Osteoblast (primary cell): Measurements from ENCODE around the gene CCDC85C. TPM values are rescaled to one million over a fixed set of nuclear protein-coding genes. Genes with fewer than 3 reads are reported as not detected.

Experiments
- DNase-seq: peaks from one replicate; pipeline ENCODE4 v3.0.0; 2011; ENCODE audit warnings: low spot score, mixed read lengths; ENCODE audit not compliant: insufficient read length; ENCODE audit errors: missing footprints
- H2AFZ ChIP-seq: 2 replicates; pipeline ENCODE4 v1.6.0; 2011; ENCODE audit warnings: mild to moderate bottlenecking, low read length
- H3K27ac ChIP-seq: 2 replicates; pipeline ENCODE4 v1.5.1; 2011; ENCODE audit warnings: mild to moderate bottlenecking, low read depth, low read length, moderate library complexity
- H3K27me3 ChIP-seq: 2 replicates; pipeline ENCODE4 v1.6.0; 2012; ENCODE audit warnings: mild to moderate bottlenecking, control low read depth, inconsistent platforms, low read length, moderate library complexity; ENCODE audit not compliant: insufficient read depth
- H3K36me3 ChIP-seq: 2 replicates; pipeline ENCODE4 v1.5.1; 2011; ENCODE audit warnings: mild to moderate bottlenecking, low read length, control low read depth, moderate library complexity; ENCODE audit not compliant: insufficient read depth
- H3K4me1 ChIP-seq: 2 replicates; pipeline ENCODE4 v1.5.1; 2011; ENCODE audit warnings: mild to moderate bottlenecking, low read length, control low read depth, moderate library complexity; ENCODE audit not compliant: insufficient read depth
- H3K4me2 ChIP-seq: 2 replicates; pipeline ENCODE4 v1.6.0; 2011; ENCODE audit warnings: mild to moderate bottlenecking, low read length; ENCODE audit not compliant: insufficient read depth
- H3K4me3 ChIP-seq: fragments of 200-600 bp; sonication (generic); 3 replicates; pipeline ENCODE4 v1.5.1; 2012; ENCODE audit warnings: mild to moderate bottlenecking, low read length, inconsistent platforms; ENCODE audit not compliant: insufficient read depth
- H3K79me2 ChIP-seq: 2 replicates; pipeline ENCODE4 v1.6.0; 2012; ENCODE audit warnings: mild to moderate bottlenecking, low read length, control low read depth, inconsistent platforms; ENCODE audit not compliant: insufficient read depth
- H3K9me3 ChIP-seq: 2 replicates; pipeline ENCODE4 v1.5.1; 2011; ENCODE audit warnings: low read depth, low read length, control low read depth
- H4K20me1 ChIP-seq: 2 replicates; pipeline ENCODE4 v1.6.0; 2012; ENCODE audit warnings: mild to moderate bottlenecking, low read length, control low read depth; ENCODE audit not compliant: insufficient read depth
- total RNA-seq: library from RNA; depleted of rRNA; stranded (reverse); fragments of >200 nt; gene quantifications from 2 replicates; pipeline ENCODE4 v1.2.3, GENCODE V29; 2012
- TF ChIP-seq, protein P1 (sequence below): IDR thresholded peaks from 2 replicates; pipeline ENCODE4 v1.5.1; 2011; ENCODE audit warnings: mild to moderate bottlenecking, low read depth, low read length, moderate library complexity; ENCODE audit errors: extremely low read depth

CCDC85C gene
- total RNA-seq, 1 donor, result 3.6 TPM

GRCh38 chr14:99548255-99548654 is 55.8 kb downstream of the CCDC85C start:
- H3K4me3 ChIP-seq, result no peak overlapping the region
- H3K4me1 ChIP-seq, result no peaks in the 10 kb centered on the region
- peak; percentile 27 for DNase-seq
- H3K27me3 ChIP-seq, result peaks cover 3% of the 10 kb centered on the region
- no peaks in the 10 kb centered on the region for H3K9me3 ChIP-seq
- H2AFZ ChIP-seq, result no peak overlapping the region
- H3K4me2 ChIP-seq, result no peak overlapping the region
- peaks cover 62% of the 10 kb centered on the region for H4K20me1 ChIP-seq
- H3K27ac ChIP-seq, result no peak overlapping the region
- TF ChIP-seq, protein P1, sequence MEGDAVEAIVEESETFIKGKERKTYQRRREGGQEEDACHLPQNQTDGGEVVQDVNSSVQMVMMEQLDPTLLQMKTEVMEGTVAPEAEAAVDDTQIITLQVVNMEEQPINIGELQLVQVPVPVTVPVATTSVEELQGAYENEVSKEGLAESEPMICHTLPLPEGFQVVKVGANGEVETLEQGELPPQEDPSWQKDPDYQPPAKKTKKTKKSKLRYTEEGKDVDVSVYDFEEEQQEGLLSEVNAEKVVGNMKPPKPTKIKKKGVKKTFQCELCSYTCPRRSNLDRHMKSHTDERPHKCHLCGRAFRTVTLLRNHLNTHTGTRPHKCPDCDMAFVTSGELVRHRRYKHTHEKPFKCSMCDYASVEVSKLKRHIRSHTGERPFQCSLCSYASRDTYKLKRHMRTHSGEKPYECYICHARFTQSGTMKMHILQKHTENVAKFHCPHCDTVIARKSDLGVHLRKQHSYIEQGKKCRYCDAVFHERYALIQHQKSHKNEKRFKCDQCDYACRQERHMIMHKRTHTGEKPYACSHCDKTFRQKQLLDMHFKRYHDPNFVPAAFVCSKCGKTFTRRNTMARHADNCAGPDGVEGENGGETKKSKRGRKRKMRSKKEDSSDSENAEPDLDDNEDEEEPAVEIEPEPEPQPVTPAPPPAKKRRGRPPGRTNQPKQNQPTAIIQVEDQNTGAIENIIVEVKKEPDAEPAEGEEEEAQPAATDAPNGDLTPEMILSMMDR, result no peak
- no peaks in the 10 kb centered on the region for H3K36me3 ChIP-seq
- H3K79me2 ChIP-seq, result no peaks in the 10 kb centered on the region

GRCh38 chr14:99546234-99546879 is 57.6 kb downstream of the CCDC85C start:
- H3K4me2 ChIP-seq, result no peak overlapping the region
- DNase-seq, result peak; percentile 25
- H2AFZ ChIP-seq, result no peak overlapping the region
- H3K79me2 ChIP-seq, result no peaks in the 10 kb centered on the region
- H4K20me1 ChIP-seq, result peaks cover 47% of the 10 kb centered on the region
- H3K4me3 ChIP-seq, result no peak overlapping the region
- no peaks in the 10 kb centered on the region for H3K9me3 ChIP-seq
- TF ChIP-seq, protein P1, result no peak
- H3K27ac ChIP-seq, result no peak overlapping the region
- peaks cover 3% of the 10 kb centered on the region for H3K27me3 ChIP-seq
- H3K36me3 ChIP-seq, result no peaks in the 10 kb centered on the region
- no peaks in the 10 kb centered on the region for H3K4me1 ChIP-seq

DNA sequence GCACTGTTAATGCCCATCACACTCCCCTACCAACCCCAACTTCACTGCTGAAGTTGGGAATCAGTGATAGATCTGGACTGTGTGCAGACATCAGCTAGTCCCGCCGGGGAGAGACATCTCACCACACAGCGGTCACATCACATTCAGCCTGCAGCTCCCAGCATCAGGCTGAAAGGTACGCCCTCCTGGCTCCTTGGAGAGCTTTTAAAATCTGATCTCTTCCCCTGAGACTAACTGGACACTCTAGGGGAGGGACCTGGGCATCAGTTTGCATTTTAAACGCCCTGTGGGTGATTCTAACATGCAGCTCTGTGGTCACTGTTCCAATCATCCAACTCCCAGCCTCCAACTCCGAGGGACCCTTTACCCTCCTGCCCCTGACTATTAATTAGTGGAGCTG is 58.4 kb downstream of the CCDC85C start:
- no peak overlapping the region for H3K4me3 ChIP-seq
- H3K4me1 ChIP-seq, result no peaks in the 10 kb centered on the region
- no peaks in the 10 kb centered on the region for H3K9me3 ChIP-seq
- no peak overlapping the region for H3K27ac ChIP-seq
- H3K27me3 ChIP-seq, result peaks cover 3% of the 10 kb centered on the region
- peak; percentile 68 for DNase-seq
- H3K4me2 ChIP-seq, result no peak overlapping the region
- no peaks in the 10 kb centered on the region for H3K36me3 ChIP-seq
- no peak overlapping the region for H2AFZ ChIP-seq
- TF ChIP-seq, protein P1, result no peak
- no peaks in the 10 kb centered on the region for H3K79me2 ChIP-seq
- H4K20me1 ChIP-seq, result peaks cover 44% of the 10 kb centered on the region

- Histone ChIP-seq H3K9me3 (no peaks in the 10 kb centered on the region), H3K27ac (no peak overlapping the region), H3K4me1 (no peaks in the 10 kb centered on the region), H3K27me3 (peaks cover 3% of the 10 kb centered on the region), H3K36me3 (no peaks in the 10 kb centered on the region), H4K20me1 (peaks cover 39% of the 10 kb centered on the region), H2AFZ (no peak overlapping the region), H3K4me3 (no peak overlapping the region), H3K79me2 (no peaks in the 10 kb centered on the region), H3K4me2 (no peak overlapping the region)
- TF ChIP-seq, protein P1, result no peak
- peak; percentile 63 for DNase-seq
Measured at GRCh38 chr14:99544991-99545390, 59.0 kb downstream of the CCDC85C start.
